ENCODE data around the gene ZNF385B.
"Not testable (repeated sequence)": the region's sequence is repeated elsewhere in the genome, so short reads cannot be mapped to it uniquely, and the experiment has no call there.

DNA sequence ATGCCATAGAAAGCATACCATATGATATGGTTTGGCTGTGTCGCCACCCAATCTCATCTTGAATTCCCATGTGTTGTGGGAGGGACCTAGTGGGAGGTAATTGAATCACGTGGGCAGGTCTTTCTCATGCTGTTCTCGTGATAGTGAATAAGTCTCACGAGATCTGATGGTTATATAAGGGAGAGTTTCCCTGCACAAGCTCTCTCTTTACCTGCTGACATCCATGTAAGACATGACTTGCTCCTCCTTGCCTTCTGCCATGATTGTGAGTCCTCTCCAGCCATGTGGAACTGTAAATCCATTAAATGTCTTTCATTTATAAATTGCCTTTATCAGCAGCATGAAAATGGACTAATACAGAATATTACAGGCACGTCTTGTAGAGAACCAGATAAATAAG lies 403.3 kb downstream of the ZNF385B start:
- not testable (repeated sequence) for TF ChIP-seq TAF1 (IDR thresholded peaks at IDR 0.05; ENCODE audit: borderline replicate concordance, low read depth, low read length); POLR2A (IDR thresholded peaks at IDR 0.05; ENCODE audit: low read depth, low read length); POLR2AphosphoS5 (IDR thresholded peaks at IDR 0.05; ENCODE audit: low read depth, low read length)
